Mucosa of stomach (tissue), 1 donor: ENCODE results near the gene VGLL2.

Source experiments
- H3K27me3 ChIP-seq: one replicate; pipeline ENCODE4 v1.7.0; 2013; ENCODE audit warnings: mild to moderate bottlenecking, low read length; ENCODE audit not compliant: control insufficient read depth, insufficient read depth
- H3K36me3 ChIP-seq: one replicate; pipeline ENCODE4 v1.7.0; 2013; ENCODE audit warnings: low read length; ENCODE audit not compliant: control insufficient read depth, insufficient read depth
- H3K4me1 ChIP-seq: one replicate; pipeline ENCODE4 v1.7.0; 2013; ENCODE audit warnings: mild to moderate bottlenecking, low read length; ENCODE audit not compliant: control insufficient read depth, insufficient read depth
- H3K4me3 ChIP-seq: one replicate; pipeline ENCODE4 v1.7.0; 2013; ENCODE audit warnings: low read length
- H3K9ac ChIP-seq: one replicate; pipeline ENCODE4 v1.7.0; 2013; ENCODE audit warnings: mild to moderate bottlenecking, low read length, moderate library complexity
- H3K9me3 ChIP-seq: one replicate; pipeline ENCODE4 v1.7.0; 2013; ENCODE audit warnings: mild to moderate bottlenecking, low read length, moderate library complexity; ENCODE audit not compliant: control insufficient read depth
- donor health status: Pancreatic carcinoma.

The VGLL2 gene

GRCh38 chr6:117270843-117271507 is 5.6 kb downstream of the VGLL2 start:
- Histone ChIP-seq H3K27me3 (peaks cover 79% of the 10 kb centered on the region), H3K9ac (no peak overlapping the region), H3K9me3 (no peaks in the 10 kb centered on the region), H3K4me1 (peaks cover 10% of the 10 kb centered on the region), H3K4me3 (no peak overlapping the region), H3K36me3 (no peaks in the 10 kb centered on the region)

DNA sequence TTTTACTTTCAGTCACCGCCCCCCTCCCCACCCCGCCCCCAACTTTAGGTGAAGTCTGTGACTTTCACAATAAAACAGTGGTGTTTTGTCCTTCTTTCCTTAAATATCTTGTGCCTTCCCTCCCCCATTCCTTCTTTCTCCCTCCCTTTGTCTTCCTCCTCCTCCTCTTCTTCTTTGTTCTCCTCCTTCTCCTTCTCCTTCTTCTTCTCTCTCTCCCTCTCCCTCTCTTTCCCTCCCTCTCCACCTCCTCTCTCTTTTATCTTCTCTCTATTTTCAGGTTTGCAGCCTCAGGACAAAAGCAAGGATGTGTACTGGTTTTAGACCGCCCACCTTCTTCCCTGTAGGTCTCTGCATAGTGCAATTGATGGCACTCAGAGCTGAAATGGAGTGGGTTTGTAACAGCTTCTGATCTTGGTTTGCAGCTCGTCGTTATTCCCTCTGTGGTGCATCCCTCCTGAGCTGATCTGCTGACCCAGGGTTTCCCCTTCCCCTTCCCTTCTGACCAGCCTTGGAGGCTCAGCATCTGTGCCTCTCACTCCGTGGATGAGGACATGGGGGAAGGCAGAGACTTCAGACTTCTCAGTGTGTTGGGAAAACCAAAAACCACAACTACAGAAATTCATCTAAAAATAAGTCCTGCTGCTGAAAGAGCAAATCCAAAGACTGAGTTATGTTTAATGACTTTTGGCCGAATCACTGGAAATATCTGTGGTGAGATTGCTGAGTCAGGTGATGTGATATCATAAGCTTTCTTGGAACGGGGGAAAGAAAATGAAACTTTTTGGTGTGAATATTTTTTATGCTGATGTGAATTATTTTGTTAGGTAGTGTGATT is 6.9 kb downstream of the VGLL2 start:
- H3K9me3 ChIP-seq: no peaks in the 10 kb centered on the region
- H3K4me1 ChIP-seq: peaks cover 5% of the 10 kb centered on the region
- H3K4me3 ChIP-seq: no peak overlapping the region
- no peaks in the 10 kb centered on the region for H3K36me3 ChIP-seq
- H3K9ac ChIP-seq: no peak overlapping the region
- peaks cover 72% of the 10 kb centered on the region for H3K27me3 ChIP-seq

DNA sequence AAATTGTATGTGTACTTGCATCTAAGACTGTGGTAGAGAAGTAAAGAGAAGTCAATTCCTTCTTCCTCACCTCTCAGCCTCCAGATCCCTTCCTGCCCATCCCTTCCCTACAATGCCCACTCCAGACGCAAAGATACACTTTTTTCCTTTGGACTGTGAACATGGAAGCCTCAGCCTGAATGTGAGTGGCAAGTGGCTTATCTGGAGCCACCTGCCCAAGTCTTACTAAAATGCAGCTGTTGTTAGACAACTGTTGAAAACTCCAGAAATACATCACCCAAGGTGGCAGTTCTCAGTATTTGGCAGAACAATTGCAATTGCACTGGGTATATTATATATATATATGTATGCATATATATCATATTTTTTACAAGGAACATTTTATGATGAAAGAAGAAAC is 7.5 kb downstream of the VGLL2 start:
- H3K4me1 ChIP-seq: peaks cover 5% of the 10 kb centered on the region
- no peak overlapping the region for H3K4me3 ChIP-seq
- no peaks in the 10 kb centered on the region for H3K9me3 ChIP-seq
- H3K9ac ChIP-seq: no peak overlapping the region
- H3K36me3 ChIP-seq: no peaks in the 10 kb centered on the region
- peaks cover 65% of the 10 kb centered on the region for H3K27me3 ChIP-seq

DNA sequence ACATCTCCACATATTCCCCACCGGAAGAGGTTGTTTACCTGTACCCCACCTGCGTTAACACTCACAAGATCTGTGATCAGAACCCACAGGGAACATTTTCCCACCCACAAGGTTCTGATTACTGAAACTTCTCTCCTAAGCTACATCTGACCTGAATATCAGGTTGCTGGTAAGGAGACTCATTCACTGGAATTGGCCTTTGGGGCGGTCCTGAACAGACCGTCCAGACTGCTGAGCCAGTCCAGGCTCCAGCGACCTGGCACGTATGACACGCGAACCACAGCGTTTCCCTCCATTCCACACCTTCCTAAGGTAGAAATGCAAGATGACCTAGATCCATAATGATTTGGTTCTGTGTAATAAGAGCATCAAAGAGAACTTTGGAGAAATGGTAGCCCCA is 9.8 kb downstream of the VGLL2 start:
- Histone ChIP-seq H3K4me1 (peaks cover 3% of the 10 kb centered on the region), H3K9ac (no peak overlapping the region), H3K4me3 (no peak overlapping the region), H3K36me3 (no peaks in the 10 kb centered on the region), H3K27me3 (peaks cover 42% of the 10 kb centered on the region), H3K9me3 (no peaks in the 10 kb centered on the region)

DNA sequence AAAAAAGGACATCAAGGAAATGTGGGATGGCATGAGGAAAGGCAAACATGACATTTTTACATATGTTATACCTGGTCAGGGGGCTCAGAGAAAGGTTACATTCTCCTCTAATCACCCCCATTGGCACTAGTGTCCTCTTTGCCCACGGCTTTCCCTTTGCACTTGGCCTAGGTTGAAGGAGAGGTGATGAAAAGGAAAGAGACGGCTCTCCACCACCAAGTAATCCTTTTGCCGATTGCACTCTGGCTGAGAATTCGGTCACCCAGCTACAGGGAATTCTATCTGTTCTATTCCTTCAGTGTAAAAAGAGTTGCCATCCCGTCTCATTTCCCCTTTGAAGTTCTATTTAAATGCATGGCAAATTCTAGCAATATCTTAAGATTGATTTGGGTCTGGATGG is 10.4 kb downstream of the VGLL2 start:
- Histone ChIP-seq H3K27me3 (peaks cover 37% of the 10 kb centered on the region), H3K4me1 (no peaks in the 10 kb centered on the region), H3K9me3 (no peaks in the 10 kb centered on the region), H3K9ac (no peak overlapping the region), H3K36me3 (no peaks in the 10 kb centered on the region), H3K4me3 (no peak overlapping the region)

- peaks cover 27% of the 10 kb centered on the region for H3K27me3 ChIP-seq
- no peak overlapping the region for H3K4me3 ChIP-seq
Measured at GRCh38 chr6:117276778-117277316, 11.5 kb downstream of the VGLL2 start.

GRCh38 chr6:117280922-117281321 is 15.6 kb downstream of the VGLL2 start:
- H3K36me3 ChIP-seq: no peaks in the 10 kb centered on the region
- H3K4me3 ChIP-seq: no peak overlapping the region
- no peaks in the 10 kb centered on the region for H3K9me3 ChIP-seq
- H3K27me3 ChIP-seq: peaks cover 6% of the 10 kb centered on the region
- no peaks in the 10 kb centered on the region for H3K4me1 ChIP-seq
- no peak overlapping the region for H3K9ac ChIP-seq

More at GRCh38 chr6:117276778-117277316, 11.5 kb downstream of the VGLL2 start:
- no peak overlapping the region for H3K9ac ChIP-seq
- no peaks in the 10 kb centered on the region for H3K9me3 ChIP-seq
- no peaks in the 10 kb centered on the region for H3K4me1 ChIP-seq
- no peaks in the 10 kb centered on the region for H3K36me3 ChIP-seq

DNA sequence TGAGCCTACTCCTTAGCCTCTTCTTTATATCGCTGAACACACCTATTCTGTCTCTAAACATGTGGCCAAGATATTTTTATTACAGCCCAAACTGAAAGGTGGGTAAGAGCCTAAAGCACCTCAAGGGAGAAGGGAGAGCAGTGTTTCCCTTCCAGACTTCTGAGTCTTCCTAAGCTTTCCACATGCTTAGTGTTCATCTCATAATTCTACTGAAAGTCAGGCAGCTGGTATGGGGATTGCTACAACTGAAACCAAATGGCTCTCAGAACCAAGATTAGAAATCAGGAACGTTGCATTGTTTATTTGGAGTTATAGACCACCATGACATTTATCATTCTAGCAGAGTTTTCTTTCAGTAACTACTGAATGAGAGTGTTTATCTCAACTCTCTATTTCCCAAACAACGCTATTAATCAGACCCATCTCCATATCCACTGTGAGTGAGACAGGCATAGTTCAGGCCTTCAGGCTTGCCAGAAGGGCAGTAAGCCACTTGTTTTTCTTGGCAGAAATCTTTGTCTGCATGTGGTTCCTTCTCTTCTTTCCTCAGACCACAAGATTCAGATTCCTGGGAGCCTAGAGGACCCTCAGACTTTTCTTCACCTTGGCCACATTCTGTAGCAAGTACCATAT is 22.8 kb downstream of the VGLL2 start:
- Histone ChIP-seq H3K27me3 (no peaks in the 10 kb centered on the region), H3K4me3 (no peak overlapping the region), H3K4me1 (no peaks in the 10 kb centered on the region), H3K9me3 (no peaks in the 10 kb centered on the region), H3K9ac (no peak overlapping the region), H3K36me3 (no peaks in the 10 kb centered on the region)

GRCh38 chr6:117290173-117290846 is 25.0 kb downstream of the VGLL2 start:
- no peak overlapping the region for H3K4me3 ChIP-seq
- H3K36me3 ChIP-seq: no peaks in the 10 kb centered on the region
- no peaks in the 10 kb centered on the region for H3K27me3 ChIP-seq

DNA sequence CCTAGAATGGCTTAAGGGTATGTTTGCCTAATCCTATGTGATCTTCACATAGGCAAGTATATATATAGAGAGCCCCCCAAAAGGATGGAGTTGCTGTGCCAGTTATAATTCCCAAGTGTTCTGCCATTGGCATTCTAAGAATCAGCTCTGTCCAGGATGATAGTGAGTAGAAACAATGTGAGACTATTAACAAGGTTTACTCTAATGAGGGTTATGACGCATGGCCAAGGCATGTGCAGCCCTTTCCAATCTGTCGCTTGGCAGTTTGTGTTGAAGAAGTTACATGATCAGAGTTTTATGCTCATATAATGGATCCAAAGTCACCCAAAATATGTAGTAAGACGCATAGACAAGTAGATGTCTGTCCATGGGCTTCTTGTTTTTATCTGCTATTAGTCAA is 33.6 kb downstream of the VGLL2 start:
- Histone ChIP-seq H3K4me1 (no peaks in the 10 kb centered on the region), H3K9me3 (no peaks in the 10 kb centered on the region), H3K27me3 (no peaks in the 10 kb centered on the region), H3K36me3 (no peaks in the 10 kb centered on the region), H3K9ac (no peak overlapping the region), H3K4me3 (no peak overlapping the region)

More at GRCh38 chr6:117290173-117290846, 25.0 kb downstream of the VGLL2 start:
- H3K9ac ChIP-seq: no peak overlapping the region
- no peaks in the 10 kb centered on the region for H3K9me3 ChIP-seq
- no peaks in the 10 kb centered on the region for H3K4me1 ChIP-seq

GRCh38 chr6:117303323-117303722 is 38.0 kb downstream of the VGLL2 start:
- Histone ChIP-seq H3K36me3 (no peaks in the 10 kb centered on the region), H3K4me3 (no peak overlapping the region), H3K27me3 (peaks cover 3% of the 10 kb centered on the region), H3K4me1 (no peaks in the 10 kb centered on the region), H3K9me3 (no peaks in the 10 kb centered on the region), H3K9ac (no peak overlapping the region)
